ENCODE measurements around the gene ISG20. TPM values are rescaled to one million over a fixed set of nuclear protein-coding genes. Genes with fewer than 3 reads are reported as not detected.
A peak's percentile ranks its signal among the peaks of the same experiment; 100 is the strongest.

Gene ISG20
- polyA plus RNA-seq, 1 donor (not counting 4 experiments of a cell fraction or from before 2014, with no cell fraction given) = 8.9 TPM

- Histone ChIP-seq H3K27me3 (ENCODE audit: control insufficient read depth, extremely low read depth, insufficient read depth, low read length) (no peaks in the 10 kb centered on the region), H3K9me3 (ENCODE audit: control insufficient read depth, low read depth, low read length) (no peaks in the 10 kb centered on the region), H2AFZ (ENCODE audit: control insufficient read depth, low read length) (no peak overlapping the region), H3K4me1 (ENCODE audit: control insufficient read depth, extremely low read depth, insufficient read depth, low read length) (peaks cover 33% of the 10 kb centered on the region), H3K79me2 (ENCODE audit: control insufficient read depth, insufficient read depth, low read length) (peaks cover 4% of the 10 kb centered on the region), H3K9me1 (ENCODE audit: control insufficient read depth, extremely low read depth, insufficient read depth, low read length) (peaks cover 3% of the 10 kb centered on the region), H4K20me1 (ENCODE audit: control insufficient read depth, extremely low read depth, insufficient read depth, low read length) (peaks cover 3% of the 10 kb centered on the region), H3K27ac (ENCODE audit: control insufficient read depth, insufficient read depth, low read length) (peak overlapping the region; percentile 74), H3K36me3 (ENCODE audit: control insufficient read depth in 2 of 2, extremely low read depth in 1 of 2, insufficient read depth in 2 of 2, low read length in 2 of 2) (peaks cover 9 to 17% of the 10 kb centered on the region in 2 experiments), H3K9ac (ENCODE audit: control insufficient read depth, extremely low read depth, insufficient read depth, low read length) (peak overlapping the region; percentile 39), H3K4me3 (ENCODE audit: control insufficient read depth in 2 of 3, extremely low read depth in 1 of 3, insufficient read depth in 2 of 3, low read depth in 1 of 3, low read length in 3 of 3) (no peak overlapping the region), H3K4me2 (ENCODE audit: control insufficient read depth, extremely low read depth, insufficient read depth, low read depth, low read length) (peak overlapping the region; percentile 47)
- no peak for FAIRE-seq
- no peak for DNase-seq (ENCODE audit: low read depth, low spot score)
- dilution Hi-C loops (cut with MboI; ENCODE audit: extremely low pct_ligation_motif_present, low sequenced_read_pairs) = no loop called here
- TF ChIP-seq EZH2 (IDR thresholded peaks at IDR 0.05; ENCODE audit: low read length) = no peak
- TF ChIP-seq, protein P1, sequence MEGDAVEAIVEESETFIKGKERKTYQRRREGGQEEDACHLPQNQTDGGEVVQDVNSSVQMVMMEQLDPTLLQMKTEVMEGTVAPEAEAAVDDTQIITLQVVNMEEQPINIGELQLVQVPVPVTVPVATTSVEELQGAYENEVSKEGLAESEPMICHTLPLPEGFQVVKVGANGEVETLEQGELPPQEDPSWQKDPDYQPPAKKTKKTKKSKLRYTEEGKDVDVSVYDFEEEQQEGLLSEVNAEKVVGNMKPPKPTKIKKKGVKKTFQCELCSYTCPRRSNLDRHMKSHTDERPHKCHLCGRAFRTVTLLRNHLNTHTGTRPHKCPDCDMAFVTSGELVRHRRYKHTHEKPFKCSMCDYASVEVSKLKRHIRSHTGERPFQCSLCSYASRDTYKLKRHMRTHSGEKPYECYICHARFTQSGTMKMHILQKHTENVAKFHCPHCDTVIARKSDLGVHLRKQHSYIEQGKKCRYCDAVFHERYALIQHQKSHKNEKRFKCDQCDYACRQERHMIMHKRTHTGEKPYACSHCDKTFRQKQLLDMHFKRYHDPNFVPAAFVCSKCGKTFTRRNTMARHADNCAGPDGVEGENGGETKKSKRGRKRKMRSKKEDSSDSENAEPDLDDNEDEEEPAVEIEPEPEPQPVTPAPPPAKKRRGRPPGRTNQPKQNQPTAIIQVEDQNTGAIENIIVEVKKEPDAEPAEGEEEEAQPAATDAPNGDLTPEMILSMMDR (optimal IDR thresholded peaks at IDR 0.05 in 1 of 3, IDR thresholded peaks at IDR 0.05 in 1 of 3, conservative IDR thresholded peaks at IDR 0.05 in 1 of 3; ENCODE audit: extremely low read depth in 1 of 3, insufficient read depth in 2 of 3, low read length in 3 of 3) = no peak
Measured at GRCh38 chr15:88636654-88637053, 2.2 kb upstream of the ISG20 start.

- no peak overlapping the region for H3K9ac ChIP-seq (ENCODE audit: control insufficient read depth, extremely low read depth, insufficient read depth, low read length)
- H3K4me1 ChIP-seq (ENCODE audit: control insufficient read depth, extremely low read depth, insufficient read depth, low read length) = peaks cover 33% of the 10 kb centered on the region
Measured at GRCh38 chr15:88637436-88637835, 1.4 kb upstream of the ISG20 start.

More at GRCh38 chr15:88637436-88637835, 1.4 kb upstream of the ISG20 start:
- dilution Hi-C loops (cut with MboI; ENCODE audit: extremely low pct_ligation_motif_present, low sequenced_read_pairs) = no loop called here
- no peak for FAIRE-seq
- Histone ChIP-seq H3K36me3 (ENCODE audit: control insufficient read depth in 2 of 2, extremely low read depth in 1 of 2, insufficient read depth in 2 of 2, low read length in 2 of 2) (peaks cover 2 to 13% of the 10 kb centered on the region in 2 experiments), H3K4me3 (ENCODE audit: control insufficient read depth in 2 of 3, extremely low read depth in 1 of 3, insufficient read depth in 2 of 3, low read depth in 1 of 3, low read length in 3 of 3) (no peak overlapping the region), H3K27ac (ENCODE audit: control insufficient read depth, insufficient read depth, low read length) (peak overlapping the region; percentile 92), H3K9me3 (ENCODE audit: control insufficient read depth, low read depth, low read length) (no peaks in the 10 kb centered on the region), H4K20me1 (ENCODE audit: control insufficient read depth, extremely low read depth, insufficient read depth, low read length) (no peaks in the 10 kb centered on the region), H3K9me1 (ENCODE audit: control insufficient read depth, extremely low read depth, insufficient read depth, low read length) (peaks cover 3% of the 10 kb centered on the region), H3K27me3 (ENCODE audit: control insufficient read depth, extremely low read depth, insufficient read depth, low read length) (no peaks in the 10 kb centered on the region), H3K4me2 (ENCODE audit: control insufficient read depth, extremely low read depth, insufficient read depth, low read depth, low read length) (no peak overlapping the region), H3K79me2 (ENCODE audit: control insufficient read depth, insufficient read depth, low read length) (no peaks in the 10 kb centered on the region), H2AFZ (ENCODE audit: control insufficient read depth, low read length) (no peak overlapping the region)
- DNase-seq (ENCODE audit: low read depth, low spot score) = no peak
- TF ChIP-seq EZH2 (IDR thresholded peaks at IDR 0.05; ENCODE audit: low read length) = no peak
- TF ChIP-seq, protein P1 (optimal IDR thresholded peaks at IDR 0.05 in 1 of 3, IDR thresholded peaks at IDR 0.05 in 1 of 3, conservative IDR thresholded peaks at IDR 0.05 in 1 of 3; ENCODE audit: extremely low read depth in 1 of 3, insufficient read depth in 2 of 3, low read length in 3 of 3) = no peak

Data from keratinocyte (primary cell).